Germinal center (tissue), 1 donor: ENCODE data around the gene HS3ST5.
"Not testable (repeated sequence)": the region's sequence is repeated elsewhere in the genome, so short reads cannot be mapped to it uniquely, and the experiment has no call there.

Source experiments
- DNase-seq: peaks from one replicate; pipeline ENCODE4 v3.0.0; 2012; ENCODE audit warnings: mixed read lengths, low spot score

HS3ST5 gene

GRCh38 chr6:114334237-114334636, 8.6 kb downstream of the HS3ST5 start:
- no peak for DNase-seq

- no peak for DNase-seq
These were observed 15.7 kb downstream of the HS3ST5 start for GRCh38 chr6:114327074-114327473.

DNA sequence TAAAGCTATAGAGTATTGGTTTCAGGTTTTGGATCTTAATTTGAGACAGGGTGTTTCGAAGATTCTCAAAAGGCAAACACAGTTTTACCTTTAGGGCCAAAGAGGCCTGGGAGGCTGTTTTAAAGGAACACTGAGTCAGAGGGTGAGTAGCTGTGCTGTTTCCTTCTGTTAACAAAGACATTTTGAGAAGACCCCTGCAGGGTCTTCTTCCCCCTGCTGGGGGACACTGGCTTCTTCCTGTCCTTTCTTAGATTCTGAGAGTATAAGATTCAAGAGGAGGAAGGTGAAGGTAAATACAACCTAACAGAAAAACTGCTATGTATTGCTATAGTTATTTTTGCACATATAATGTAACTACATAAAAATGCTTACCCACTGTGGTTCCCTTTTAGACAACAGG, 19.0 kb downstream of the HS3ST5 start:
- no peak for DNase-seq

DNA sequence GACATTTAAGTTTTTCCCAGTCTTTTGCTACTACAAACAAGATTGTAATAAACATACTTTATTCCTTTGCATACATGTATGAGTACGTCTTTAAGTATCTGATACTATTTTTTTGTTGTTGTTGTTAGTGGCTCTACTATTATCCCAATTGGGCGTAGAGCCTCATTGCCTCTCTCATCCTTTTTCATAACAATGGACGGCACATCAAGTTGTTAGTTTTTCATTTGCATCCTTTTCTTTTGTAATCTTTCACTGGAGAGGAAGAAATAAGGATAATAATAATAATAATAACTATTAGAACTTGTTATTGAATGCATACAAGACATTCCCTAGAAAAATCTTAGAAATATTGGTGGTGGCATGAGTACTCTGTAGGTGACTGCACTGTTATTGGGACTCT, 23.1 kb downstream of the HS3ST5 start:
- DNase-seq, result no peak

DNA sequence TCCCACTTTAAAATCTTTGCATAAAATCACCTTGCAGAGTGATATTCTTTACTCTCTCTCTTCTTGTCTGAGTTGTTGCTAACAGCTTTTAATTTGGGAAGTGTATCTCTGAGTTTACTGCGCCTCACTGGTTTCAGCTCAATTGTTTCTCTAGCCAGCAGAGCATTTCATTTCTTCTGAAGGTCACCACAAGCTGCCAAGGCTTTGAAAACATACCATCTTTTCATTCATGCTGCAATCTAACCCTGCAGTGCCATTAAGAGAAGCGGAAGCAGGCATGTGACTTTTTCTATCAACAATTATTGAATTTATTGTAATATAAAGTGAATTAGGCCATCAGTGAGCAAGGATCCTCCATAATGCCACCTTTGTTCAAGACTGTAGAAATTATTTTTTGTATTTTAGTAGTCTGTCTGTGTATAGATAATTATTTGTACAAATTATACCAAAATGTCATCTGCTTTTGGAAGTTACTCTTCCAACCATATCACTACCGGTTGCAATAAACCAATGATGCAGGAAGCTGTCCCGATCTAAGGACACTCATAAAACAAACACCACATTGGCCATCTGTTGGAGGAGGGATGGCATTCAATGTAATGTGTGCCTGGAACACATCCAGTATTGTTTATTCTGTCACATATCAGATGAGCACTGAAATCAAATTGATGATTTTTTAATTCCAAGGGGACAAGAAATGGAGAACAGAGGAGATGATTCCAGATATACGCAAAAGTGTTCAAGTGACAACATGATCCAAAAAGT, 26.8 kb downstream of the HS3ST5 start:
- DNase-seq, result no peak

- DNase-seq, result not testable (repeated sequence)
These were observed 29.0 kb downstream of the HS3ST5 start for GRCh38 chr6:114313816-114314215.

GRCh38 chr6:114312931-114313330, 29.9 kb downstream of the HS3ST5 start:
- DNase-seq, result no peak

GRCh38 chr6:114310053-114310452, 32.8 kb downstream of the HS3ST5 start:
- no peak for DNase-seq

DNA sequence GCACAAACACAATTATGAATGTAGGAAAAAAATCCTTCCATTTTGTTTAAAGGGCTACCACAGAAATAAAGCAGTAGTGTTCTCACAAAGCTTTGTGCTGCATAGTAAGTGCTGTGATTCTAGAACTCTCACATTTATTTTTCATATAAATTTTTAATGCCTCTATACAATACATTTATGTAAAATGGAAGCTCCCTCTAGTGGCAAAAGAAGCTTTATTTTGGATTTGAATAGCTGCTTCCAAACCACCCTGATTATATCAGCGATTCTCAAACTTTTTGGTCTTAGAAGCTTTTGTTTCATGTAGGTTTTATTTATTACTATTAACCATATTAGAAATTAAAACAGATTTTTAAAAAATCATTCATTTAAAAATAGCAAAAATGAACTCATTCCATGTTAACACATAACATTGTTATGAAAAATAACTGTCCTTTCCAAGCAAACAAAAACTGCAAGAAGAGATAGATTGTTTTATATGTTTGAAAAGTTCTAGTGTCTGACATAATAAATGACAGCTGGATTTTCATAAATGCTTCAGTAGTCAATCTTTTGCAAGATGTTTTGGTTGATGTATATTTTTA, 38.4 kb downstream of the HS3ST5 start:
- DNase-seq, result no peak

DNA sequence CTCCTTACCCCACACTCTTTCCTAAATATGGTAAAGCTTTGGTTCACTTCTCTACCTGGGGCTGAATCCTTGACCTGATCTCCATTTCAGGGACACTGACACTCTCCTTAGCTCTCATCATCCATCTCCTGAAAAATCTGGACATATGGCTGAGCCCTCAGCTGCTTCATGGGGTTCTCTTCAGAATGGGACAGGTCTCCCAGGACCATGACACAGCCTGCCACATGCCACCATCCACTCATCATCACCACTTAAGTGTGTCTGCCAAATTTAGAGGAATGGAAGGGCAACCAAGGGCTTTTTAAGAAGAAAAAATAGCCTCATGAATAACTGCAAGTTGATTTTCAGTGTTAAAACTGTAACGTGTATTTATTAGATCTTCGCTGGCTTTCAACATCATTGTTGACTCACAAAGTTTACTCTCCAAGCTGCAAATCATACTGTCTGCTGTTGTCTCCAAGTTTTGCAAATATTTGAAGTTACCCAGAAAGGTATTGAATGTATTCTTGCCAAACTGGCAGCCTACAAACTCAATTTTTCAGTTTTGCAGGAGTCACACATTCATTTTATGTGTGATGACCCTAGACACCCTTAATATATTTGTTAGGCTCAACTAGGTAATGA, 41.1 kb downstream of the HS3ST5 start:
- DNase-seq, result no peak

GRCh38 chr6:114297135-114297534, 45.7 kb downstream of the HS3ST5 start:
- no peak for DNase-seq

- DNase-seq, result no peak
These were observed 50.4 kb downstream of the HS3ST5 start for GRCh38 chr6:114292431-114292830.

DNA sequence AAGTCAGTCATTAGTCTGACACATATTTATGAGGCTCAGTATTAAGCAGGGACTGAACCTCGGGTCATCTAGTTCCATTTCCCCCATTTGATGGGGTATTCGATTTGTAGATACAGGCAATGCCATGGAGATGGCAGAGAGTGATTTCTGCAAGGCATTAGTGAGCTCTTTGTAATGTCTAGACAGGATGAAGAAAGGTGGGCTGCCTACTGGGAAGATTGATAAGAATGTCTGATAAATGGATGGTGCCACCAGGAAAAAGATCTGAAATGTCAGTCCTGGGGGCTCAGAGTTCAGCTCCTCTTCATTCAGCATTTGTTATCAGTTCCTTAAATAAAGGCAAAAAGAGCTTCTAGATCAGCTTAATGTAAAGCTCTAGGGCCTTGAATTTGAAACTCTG, 51.4 kb downstream of the HS3ST5 start:
- DNase-seq, result no peak

- no peak for DNase-seq
These were observed 52.0 kb downstream of the HS3ST5 start for GRCh38 chr6:114290864-114291263.

GRCh38 chr6:114288701-114289495, 53.9 kb downstream of the HS3ST5 start:
- DNase-seq, result no peak

DNA sequence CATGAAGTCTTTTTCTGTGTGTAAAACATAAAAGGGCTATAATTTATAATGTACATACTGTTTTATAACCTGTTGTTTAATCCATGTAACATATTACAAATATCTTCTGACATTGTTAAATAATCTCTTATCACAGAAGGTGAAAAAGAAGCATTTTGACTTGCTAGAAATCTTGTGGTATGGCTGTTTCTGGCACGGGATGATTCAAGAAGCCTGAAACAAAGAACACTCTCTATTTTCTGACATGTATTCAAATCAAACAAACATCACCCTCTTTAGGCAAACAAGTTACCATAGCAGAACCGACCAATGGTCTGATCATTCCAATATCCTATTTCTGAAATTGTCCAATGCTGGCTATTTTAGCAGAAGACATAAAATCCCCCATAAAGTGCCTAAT, 55.4 kb downstream of the HS3ST5 start:
- DNase-seq, result no peak

DNA sequence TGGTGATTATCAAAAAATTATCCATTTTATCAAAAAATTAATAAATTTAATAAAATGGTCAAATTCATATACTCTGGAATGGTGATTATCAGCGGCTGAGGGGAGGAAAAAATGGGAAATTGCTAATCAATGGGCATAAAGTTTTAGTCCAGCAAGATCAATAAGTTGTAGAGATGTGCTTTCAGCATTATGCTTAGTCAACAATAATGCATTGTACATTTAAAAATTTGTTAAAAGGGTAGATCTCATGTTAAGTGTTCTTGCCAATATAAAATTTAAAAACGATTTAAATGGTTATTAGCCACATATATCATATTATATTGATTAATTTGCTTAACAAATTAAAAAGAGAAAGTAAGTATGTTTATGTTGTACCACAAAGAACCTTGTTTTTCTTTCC, 56.6 kb downstream of the HS3ST5 start:
- no peak for DNase-seq

DNA sequence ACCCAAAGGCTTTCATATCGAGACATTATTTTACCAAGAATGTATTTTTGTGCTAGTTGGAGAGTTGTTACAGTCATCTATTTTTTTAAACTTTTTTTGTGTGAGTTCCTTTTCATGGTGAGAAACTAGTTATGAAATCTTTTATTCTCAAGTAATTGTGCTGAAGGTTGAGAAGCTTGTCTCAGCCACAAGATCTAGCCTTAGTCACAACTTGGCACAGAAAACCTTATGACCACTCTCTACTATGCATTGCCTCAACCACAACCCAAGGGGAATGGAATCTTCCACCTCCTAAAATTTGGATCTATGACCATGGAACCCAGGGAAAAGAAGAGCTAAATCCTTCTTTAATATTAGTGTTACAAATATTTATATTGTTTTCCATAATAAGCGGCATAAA, 58.5 kb downstream of the HS3ST5 start:
- no peak for DNase-seq

DNA sequence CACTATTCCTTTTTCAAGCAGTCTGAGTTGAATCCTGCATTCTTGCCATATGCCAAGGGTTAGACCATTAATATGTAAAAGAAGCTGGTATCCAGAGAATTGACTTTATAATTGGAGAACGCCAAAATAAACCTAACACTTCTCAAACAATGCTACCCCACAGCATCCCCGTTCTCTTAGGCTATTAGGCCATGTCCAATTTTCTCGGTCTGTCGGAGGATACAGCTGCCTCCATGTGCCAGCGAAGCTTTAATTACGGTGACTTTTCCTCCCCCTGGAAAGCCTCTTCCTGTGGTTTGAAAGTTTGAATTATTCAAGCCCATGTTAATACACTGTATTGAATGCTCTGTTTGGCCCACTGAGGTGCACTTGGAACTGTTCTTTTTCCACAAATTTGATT, 60.5 kb downstream of the HS3ST5 start:
- DNase-seq, result no peak

DNA sequence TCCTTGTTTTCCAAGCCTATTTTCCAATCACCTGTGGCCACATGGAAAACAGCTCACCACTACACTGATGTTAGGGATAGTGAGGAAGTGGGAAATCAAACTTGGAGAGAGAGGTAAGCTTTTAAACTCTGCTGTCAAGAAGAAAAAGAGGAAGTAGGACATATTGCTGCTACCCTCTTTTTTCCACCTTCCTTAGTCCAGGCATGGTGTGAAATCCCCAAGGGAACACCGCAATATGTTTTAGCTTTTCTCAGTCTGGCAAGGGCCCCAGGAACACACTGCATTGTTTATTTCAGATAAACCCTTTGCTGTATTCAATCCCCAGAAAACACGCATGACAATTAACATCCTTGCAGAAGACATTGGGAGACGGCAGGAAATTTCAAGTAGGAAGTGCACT, 61.3 kb downstream of the HS3ST5 start:
- DNase-seq, result no peak

DNA sequence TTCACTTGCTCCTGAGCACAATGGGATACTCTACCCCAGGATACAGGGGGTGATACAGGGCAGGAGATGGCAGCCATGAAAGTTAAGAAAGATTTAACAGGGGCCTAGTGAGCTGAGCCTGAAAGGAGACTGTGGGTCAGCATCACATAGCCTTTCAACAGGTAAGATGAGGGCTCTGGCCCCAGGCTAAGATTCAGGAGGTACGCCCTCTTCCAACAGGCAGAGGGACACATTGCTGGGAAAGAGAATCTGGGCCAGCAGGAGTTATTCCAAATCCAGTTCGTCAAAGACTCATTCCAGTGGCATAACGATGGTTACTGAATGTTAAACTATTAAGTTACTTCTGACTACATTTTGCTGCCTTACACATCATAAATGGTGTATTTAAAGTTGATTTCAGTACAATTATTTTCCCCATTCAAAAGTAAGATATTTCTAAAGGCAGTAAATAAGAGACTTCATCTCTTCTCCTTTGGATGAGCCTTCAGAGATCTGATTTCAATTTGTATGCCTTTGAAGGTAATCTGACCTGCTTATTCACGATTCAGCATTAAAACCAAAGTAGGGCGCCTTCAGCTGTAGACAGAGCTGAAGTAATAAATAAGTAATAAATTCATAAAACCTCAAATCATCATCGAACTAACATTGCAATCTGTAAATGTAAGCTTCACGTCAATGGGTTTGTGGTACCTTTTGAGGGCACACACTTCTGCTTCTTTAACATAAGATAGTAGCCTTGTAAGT, 62.4 kb downstream of the HS3ST5 start:
- no peak for DNase-seq

DNA sequence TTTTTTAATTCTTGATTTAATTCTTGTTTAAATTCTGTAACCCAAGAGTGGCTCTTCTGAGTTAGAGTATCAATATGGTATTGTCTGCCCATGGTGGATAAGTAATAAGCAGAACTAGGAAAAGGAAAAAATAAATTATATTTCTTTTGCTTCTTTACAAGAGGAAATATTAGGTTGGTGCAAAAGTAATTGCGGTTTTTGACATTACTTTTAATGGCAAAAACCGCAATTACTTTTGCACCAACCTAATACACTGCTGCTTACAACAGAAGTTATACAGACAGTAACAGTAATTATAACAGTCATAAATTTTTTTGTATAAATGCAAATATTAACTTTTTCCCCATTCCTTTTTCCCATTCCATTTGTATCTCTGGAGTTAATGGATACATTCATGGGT, 65.6 kb downstream of the HS3ST5 start:
- no peak for DNase-seq
